Posterior cingulate gyrus (tissue), 11 donors: ENCODE data around the gene MYH16.
"Not testable (repeated sequence)": the region's sequence is repeated elsewhere in the genome, so short reads cannot be mapped to it uniquely, and the experiment has no call there.

Source experiments
- DNase-seq, 10 donors: peaks; one replicate each; pipeline versions ENCODE4 v3.0.0 to v3.0.0-alpha.2; 2020 to 2021; ENCODE audit warnings: mixed read lengths in 3 of 10
- intact Hi-C: fragments of 100-400 bp; cut with DNase I; formaldehyde crosslinking; loops from one replicate; pipeline ENCODE4 v1.15.1; 2023

MYH16 gene

DNA sequence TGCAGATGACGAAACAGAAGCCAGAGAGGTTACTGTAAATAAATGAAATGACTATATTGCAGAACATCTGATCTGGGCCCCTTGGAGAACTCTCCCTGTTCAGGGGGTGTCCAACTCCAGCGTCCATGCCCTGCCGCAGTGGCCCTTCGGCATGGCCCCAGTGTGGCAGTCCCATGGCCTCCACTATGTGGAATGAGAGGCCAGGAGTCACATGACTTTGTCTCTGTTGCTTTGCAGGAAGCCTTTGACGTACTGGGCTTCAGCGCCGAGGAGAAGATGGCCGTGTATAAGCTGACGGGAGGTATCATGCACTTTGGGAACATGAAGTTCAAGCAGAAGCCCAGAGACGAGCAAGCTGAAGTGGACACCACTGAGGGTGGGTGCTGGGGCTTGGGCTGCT is 15.6 kb upstream of the MYH16 start:
- no peak for DNase-seq
- intact Hi-C loops, result no loop called here

GRCh38 chr7:99257675-99258074 is 15.0 kb upstream of the MYH16 start:
- intact Hi-C loops, result no loop called here
- DNase-seq, result no peak

GRCh38 chr7:99258501-99258900 is 14.1 kb upstream of the MYH16 start:
- intact Hi-C loops, result no loop called here
- DNase-seq, result no peak

GRCh38 chr7:99260395-99260794 is 12.2 kb upstream of the MYH16 start:
- no peak for DNase-seq
- intact Hi-C loops, result no loop called here

- no peak for DNase-seq
- intact Hi-C loops, result no loop called here
These were observed 11.0 kb upstream of the MYH16 start for GRCh38 chr7:99261646-99262045.

- intact Hi-C loops, result no loop called here
- DNase-seq, result no peak
These were observed 6.7 kb upstream of the MYH16 start for GRCh38 chr7:99265848-99266480.

GRCh38 chr7:99267481-99267840 is 5.2 kb upstream of the MYH16 start:
- intact Hi-C loops, result no loop called here
- peak in 4 of 10 donors; percentile 29 to 74 (median 48) for DNase-seq

- intact Hi-C loops, result no loop called here
- peak; percentile 15 to 93 (median 58) for DNase-seq
These were observed 4.6 kb upstream of the MYH16 start for GRCh38 chr7:99267841-99268576.

- intact Hi-C loops, result no loop called here
- DNase-seq, result peak in 1 of 10 donors; percentile 86
These were observed 4.1 kb upstream of the MYH16 start for GRCh38 chr7:99268577-99268908.

GRCh38 chr7:99270702-99271101 is 1.9 kb upstream of the MYH16 start:
- no peak for DNase-seq
- intact Hi-C loops, result no loop called here

- DNase-seq, intact Hi-C loops: not testable (repeated sequence)
These were observed 922 bp downstream of the MYH16 start for GRCh38 chr7:99273561-99273960.

- intact Hi-C loops, result not testable (repeated sequence)
- peak in 1 of 10 donors; percentile 44 for DNase-seq
These were observed 2.3 kb downstream of the MYH16 start for GRCh38 chr7:99274908-99275307.

- DNase-seq, result no peak
- intact Hi-C loops, result no loop called here
These were observed 2.9 kb downstream of the MYH16 start for GRCh38 chr7:99275496-99275895.

GRCh38 chr7:99278180-99278579 is 5.5 kb downstream of the MYH16 start:
- no peak for DNase-seq
- intact Hi-C loops, result no loop called here

GRCh38 chr7:99284165-99284564 is 11.5 kb downstream of the MYH16 start:
- intact Hi-C loops, DNase-seq: not testable (repeated sequence)

DNA sequence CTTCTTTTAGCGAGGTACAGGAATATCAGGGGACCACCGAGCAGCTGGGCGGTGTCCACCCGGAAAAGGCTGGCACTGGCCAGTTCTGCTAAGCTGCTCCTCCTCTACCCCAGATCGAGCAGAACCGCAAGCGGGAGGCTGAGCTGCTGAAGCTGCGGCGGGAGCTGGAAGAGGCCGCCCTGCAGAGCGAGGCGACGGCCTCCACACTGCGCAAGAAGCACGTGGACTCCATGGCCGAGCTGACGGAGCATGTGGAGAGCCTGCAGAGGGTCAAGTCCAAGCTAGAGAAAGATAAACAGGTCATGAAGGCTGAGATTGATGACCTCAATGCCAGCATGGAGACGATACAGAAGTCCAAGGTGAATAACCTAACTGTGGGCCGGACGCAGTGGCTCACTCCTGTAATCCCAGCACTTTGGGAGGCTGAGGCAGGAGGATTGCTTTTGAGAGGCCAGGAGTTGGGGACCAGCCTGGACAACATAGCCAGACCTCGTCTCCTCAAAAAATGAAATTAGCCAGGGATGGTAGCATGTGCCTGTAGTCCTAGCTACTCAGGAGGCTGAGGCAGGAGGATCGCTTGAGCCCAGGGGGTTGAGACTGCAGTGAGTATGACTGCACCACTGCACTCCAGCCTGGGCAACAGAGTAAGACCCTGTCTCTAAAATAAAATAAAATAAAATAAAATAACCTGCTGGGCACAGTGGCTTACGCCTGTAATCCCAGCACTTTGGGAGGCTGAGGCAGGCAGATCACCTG is 15.3 kb downstream of the MYH16 start:
- intact Hi-C loops, result no loop called here
- DNase-seq, result no peak

GRCh38 chr7:99289185-99289584 is 16.5 kb downstream of the MYH16 start:
- DNase-seq, result no peak
- intact Hi-C loops, result no loop called here

GRCh38 chr7:99290148-99290547 is 17.5 kb downstream of the MYH16 start:
- peak in 1 of 10 donors; percentile 12 for DNase-seq
- intact Hi-C loops, result not testable (repeated sequence)

- DNase-seq, result peak in 1 of 10 donors; percentile 19
These were observed 18.5 kb downstream of the MYH16 start for GRCh38 chr7:99290980-99291607.

GRCh38 chr7:99292127-99292526 is 19.5 kb downstream of the MYH16 start:
- intact Hi-C loops, result no loop called here
- DNase-seq, result no peak

More at GRCh38 chr7:99290980-99291607, 18.5 kb downstream of the MYH16 start:
- intact Hi-C loops, result no loop called here

GRCh38 chr7:99293167-99293566 is 20.5 kb downstream of the MYH16 start:
- intact Hi-C loops, result no loop called here
- DNase-seq, result no peak
